A549 (cell line): ENCODE results near the gene PI4KA. TPM values are rescaled to one million over a fixed set of nuclear protein-coding genes. Genes with fewer than 3 reads are reported as not detected.

ENCODE experiments used
- polyA plus RNA-seq, 4 experiments: library from polyadenylated mRNA; depleted of rRNA in 3 of 4; stranded (reverse); fragments of >200 nt; fragmentation: RNase III in 1 of 4; extraction: RNeasy Plus Mini Kit Qiagen cat#74134 plus additional on column Dnase treatment in 1 of 4; gene quantifications; 2 replicates in 3 of 4; 3 replicates in 1 of 4; pipeline ENCODE4 v1.2.3, GENCODE V29; 2011 to 2017

PI4KA gene
- polyA plus RNA-seq, 2 of the 4 experiments (the other 2 are of a cell fraction) = 14.4 to 21.3 TPM

Other genes starting within 250 kb of the PI4KA start
- gene SERPIND1, start 84.7 kb downstream of the PI4KA start, polyA plus RNA-seq (2011; rRNA removed) = not detected in 2 replicates
- not detected in 3 replicates for gene SERPIND1, start 84.7 kb downstream of the PI4KA start, polyA plus RNA-seq (2017; fragmentation: RNase III; extraction: RNeasy Plus Mini Kit Qiagen cat#74134 plus additional on column Dnase treatment)
- 20.1 and 23.4 TPM in 2 replicates for gene SNAP29, start 196 bp upstream of the PI4KA start, polyA plus RNA-seq (2011; rRNA removed)
- 13.4 to 14.2 TPM (median 13.8 TPM) in 3 replicates for gene SNAP29, start 196 bp upstream of the PI4KA start, polyA plus RNA-seq (2017; fragmentation: RNase III; extraction: RNeasy Plus Mini Kit Qiagen cat#74134 plus additional on column Dnase treatment)
- 21.4 and 28.9 TPM in 2 replicates for gene CRKL, start 58.6 kb upstream of the PI4KA start, polyA plus RNA-seq (2011; rRNA removed)
- 20.6 to 22.8 TPM (median 22.2 TPM) in 3 replicates for gene CRKL, start 58.6 kb upstream of the PI4KA start, polyA plus RNA-seq (2017; fragmentation: RNase III; extraction: RNeasy Plus Mini Kit Qiagen cat#74134 plus additional on column Dnase treatment)
- 1.2 and 1.4 TPM in 2 replicates for gene AIFM3, start 108.4 kb upstream of the PI4KA start, polyA plus RNA-seq (2011; rRNA removed)
- 2.3 to 4.0 TPM (median 3.6 TPM) in 3 replicates for gene AIFM3, start 108.4 kb upstream of the PI4KA start, polyA plus RNA-seq (2017; fragmentation: RNase III; extraction: RNeasy Plus Mini Kit Qiagen cat#74134 plus additional on column Dnase treatment)
- 14.1 and 14.4 TPM in 2 replicates for gene LZTR1, start 123.5 kb upstream of the PI4KA start, polyA plus RNA-seq (2011; rRNA removed)
- 22.3 to 23.5 TPM (median 22.6 TPM) in 3 replicates for gene LZTR1, start 123.5 kb upstream of the PI4KA start, polyA plus RNA-seq (2017; fragmentation: RNase III; extraction: RNeasy Plus Mini Kit Qiagen cat#74134 plus additional on column Dnase treatment)
- 15.5 and 15.9 TPM in 2 replicates for gene THAP7, start 143.3 kb upstream of the PI4KA start, polyA plus RNA-seq (2011; rRNA removed)
- gene THAP7, start 143.3 kb upstream of the PI4KA start, polyA plus RNA-seq (2017; fragmentation: RNase III; extraction: RNeasy Plus Mini Kit Qiagen cat#74134 plus additional on column Dnase treatment) = 18.4 to 22.7 TPM (median 19.7 TPM) in 3 replicates
- 0.62 and 0.67 TPM in 2 replicates for gene P2RX6, start 156.4 kb upstream of the PI4KA start, polyA plus RNA-seq (2011; rRNA removed)
- 0.92 to 1.6 TPM (median 1.1 TPM) in 3 replicates for gene P2RX6, start 156.4 kb upstream of the PI4KA start, polyA plus RNA-seq (2017; fragmentation: RNase III; extraction: RNeasy Plus Mini Kit Qiagen cat#74134 plus additional on column Dnase treatment)
- gene SLC7A4, start 173.8 kb upstream of the PI4KA start, polyA plus RNA-seq (2011; rRNA removed) = not detected in 2 replicates
- not detected in 3 replicates for gene SLC7A4, start 173.8 kb upstream of the PI4KA start, polyA plus RNA-seq (2017; fragmentation: RNase III; extraction: RNeasy Plus Mini Kit Qiagen cat#74134 plus additional on column Dnase treatment)
- gene LRRC74B, start 187.1 kb upstream of the PI4KA start, polyA plus RNA-seq (2011; rRNA removed) = 0.05 and 0.08 TPM in 2 replicates
- gene LRRC74B, start 187.1 kb upstream of the PI4KA start, polyA plus RNA-seq (2017; fragmentation: RNase III; extraction: RNeasy Plus Mini Kit Qiagen cat#74134 plus additional on column Dnase treatment) = 0.04 to 0.10 TPM (median 0.05 TPM) in 3 replicates